C4-2B (cell line): Measurements from ENCODE around the gene ARF1.

Source experiments
- H3K27ac ChIP-seq: fragments of 450-650 bp; 2 replicates; pipeline ENCODE4 v1.5.1; 2017
- ZFX ChIP-seq: fragments of 450-650 bp; IDR thresholded peaks from 2 replicates; pipeline ENCODE4 v1.6.1; 2017
- TF ChIP-seq, protein P1 (sequence below): fragments of 450-650 bp; conservative IDR thresholded peaks from 2 replicates; pipeline ENCODE4 v1.5.1; 2017; ENCODE audit warnings: mild to moderate bottlenecking

ARF1 gene

DNA sequence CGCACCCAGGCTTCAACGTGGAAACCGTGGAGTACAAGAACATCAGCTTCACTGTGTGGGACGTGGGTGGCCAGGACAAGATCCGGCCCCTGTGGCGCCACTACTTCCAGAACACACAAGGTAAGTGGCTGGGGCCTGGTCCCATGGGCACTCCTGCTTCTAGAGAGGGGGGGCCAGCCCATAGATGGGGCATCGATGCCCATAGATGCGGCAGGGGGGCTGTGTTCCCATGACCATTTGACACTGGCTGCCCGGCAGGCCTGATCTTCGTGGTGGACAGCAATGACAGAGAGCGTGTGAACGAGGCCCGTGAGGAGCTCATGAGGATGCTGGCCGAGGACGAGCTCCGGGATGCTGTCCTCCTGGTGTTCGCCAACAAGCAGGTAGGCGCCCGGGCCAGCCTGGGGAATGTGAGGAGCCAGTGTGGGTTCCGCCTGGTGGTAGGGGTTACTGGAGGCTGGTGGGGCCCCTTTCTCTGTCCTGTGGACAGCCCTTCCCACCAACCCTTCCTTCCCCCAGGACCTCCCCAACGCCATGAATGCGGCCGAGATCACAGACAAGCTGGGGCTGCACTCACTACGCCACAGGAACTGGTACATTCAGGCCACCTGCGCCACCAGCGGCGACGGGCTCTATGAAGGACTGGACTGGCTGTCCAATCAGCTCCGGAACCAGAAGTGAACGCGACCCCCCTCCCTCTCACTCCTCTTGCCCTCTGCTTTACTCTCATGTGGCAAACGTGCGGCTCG lies 15.0 kb downstream of the ARF1 start:
- TF ChIP-seq, protein P1, sequence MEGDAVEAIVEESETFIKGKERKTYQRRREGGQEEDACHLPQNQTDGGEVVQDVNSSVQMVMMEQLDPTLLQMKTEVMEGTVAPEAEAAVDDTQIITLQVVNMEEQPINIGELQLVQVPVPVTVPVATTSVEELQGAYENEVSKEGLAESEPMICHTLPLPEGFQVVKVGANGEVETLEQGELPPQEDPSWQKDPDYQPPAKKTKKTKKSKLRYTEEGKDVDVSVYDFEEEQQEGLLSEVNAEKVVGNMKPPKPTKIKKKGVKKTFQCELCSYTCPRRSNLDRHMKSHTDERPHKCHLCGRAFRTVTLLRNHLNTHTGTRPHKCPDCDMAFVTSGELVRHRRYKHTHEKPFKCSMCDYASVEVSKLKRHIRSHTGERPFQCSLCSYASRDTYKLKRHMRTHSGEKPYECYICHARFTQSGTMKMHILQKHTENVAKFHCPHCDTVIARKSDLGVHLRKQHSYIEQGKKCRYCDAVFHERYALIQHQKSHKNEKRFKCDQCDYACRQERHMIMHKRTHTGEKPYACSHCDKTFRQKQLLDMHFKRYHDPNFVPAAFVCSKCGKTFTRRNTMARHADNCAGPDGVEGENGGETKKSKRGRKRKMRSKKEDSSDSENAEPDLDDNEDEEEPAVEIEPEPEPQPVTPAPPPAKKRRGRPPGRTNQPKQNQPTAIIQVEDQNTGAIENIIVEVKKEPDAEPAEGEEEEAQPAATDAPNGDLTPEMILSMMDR = no peak
- TF ChIP-seq ZFX = no peak
- no peak overlapping the region for H3K27ac ChIP-seq

DNA sequence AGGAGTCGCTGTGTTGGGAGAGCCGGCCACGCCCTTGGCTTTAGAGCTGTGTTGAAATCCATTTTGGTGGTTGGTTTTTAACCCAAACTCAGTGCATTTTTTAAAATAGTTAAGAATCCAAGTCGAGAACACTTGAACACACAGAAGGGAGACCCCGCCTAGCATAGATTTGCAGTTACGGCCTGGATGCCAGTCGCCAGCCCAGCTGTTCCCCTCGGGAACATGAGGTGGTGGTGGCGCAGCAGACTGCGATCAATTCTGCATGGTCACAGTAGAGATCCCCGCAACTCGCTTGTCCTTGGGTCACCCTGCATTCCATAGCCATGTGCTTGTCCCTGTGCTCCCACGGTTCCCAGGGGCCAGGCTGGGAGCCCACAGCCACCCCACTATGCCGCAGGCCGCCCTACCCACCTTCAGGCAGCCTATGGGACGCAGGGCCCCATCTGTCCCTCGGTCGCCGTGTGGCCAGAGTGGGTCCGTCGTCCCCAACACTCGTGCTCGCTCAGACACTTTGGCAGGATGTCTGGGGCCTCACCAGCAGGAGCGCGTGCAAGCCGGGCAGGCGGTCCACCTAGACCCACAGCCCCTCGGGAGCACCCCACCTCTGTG lies 15.9 kb downstream of the ARF1 start:
- H3K27ac ChIP-seq = no peak overlapping the region

DNA sequence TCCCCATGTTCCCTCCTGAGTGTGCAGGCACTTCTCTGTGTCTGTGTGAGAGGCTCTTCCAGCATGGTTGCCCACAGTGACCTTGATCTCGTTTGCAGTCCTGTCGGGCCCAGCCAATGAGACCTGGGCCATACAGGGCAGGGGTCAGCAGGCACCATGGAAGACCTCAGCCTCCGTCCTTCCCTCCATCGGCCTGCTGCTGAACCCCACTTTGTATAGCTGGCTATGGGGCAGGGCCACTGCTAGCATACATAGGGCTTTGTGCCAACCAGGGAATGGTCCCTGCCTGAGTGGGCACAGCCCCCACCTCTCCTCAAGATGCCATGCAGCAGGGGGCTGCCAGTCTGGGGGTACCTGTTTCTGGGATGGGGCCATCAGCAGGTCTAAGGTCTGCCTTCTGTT lies 16.8 kb downstream of the ARF1 start:
- TF ChIP-seq, protein P1 = no peak
- TF ChIP-seq ZFX = no peak
- H3K27ac ChIP-seq = no peak overlapping the region

More for the DNA sequence above, 15.9 kb downstream of the ARF1 start:
- no peak for TF ChIP-seq ZFX
- TF ChIP-seq, protein P1 = no peak

DNA sequence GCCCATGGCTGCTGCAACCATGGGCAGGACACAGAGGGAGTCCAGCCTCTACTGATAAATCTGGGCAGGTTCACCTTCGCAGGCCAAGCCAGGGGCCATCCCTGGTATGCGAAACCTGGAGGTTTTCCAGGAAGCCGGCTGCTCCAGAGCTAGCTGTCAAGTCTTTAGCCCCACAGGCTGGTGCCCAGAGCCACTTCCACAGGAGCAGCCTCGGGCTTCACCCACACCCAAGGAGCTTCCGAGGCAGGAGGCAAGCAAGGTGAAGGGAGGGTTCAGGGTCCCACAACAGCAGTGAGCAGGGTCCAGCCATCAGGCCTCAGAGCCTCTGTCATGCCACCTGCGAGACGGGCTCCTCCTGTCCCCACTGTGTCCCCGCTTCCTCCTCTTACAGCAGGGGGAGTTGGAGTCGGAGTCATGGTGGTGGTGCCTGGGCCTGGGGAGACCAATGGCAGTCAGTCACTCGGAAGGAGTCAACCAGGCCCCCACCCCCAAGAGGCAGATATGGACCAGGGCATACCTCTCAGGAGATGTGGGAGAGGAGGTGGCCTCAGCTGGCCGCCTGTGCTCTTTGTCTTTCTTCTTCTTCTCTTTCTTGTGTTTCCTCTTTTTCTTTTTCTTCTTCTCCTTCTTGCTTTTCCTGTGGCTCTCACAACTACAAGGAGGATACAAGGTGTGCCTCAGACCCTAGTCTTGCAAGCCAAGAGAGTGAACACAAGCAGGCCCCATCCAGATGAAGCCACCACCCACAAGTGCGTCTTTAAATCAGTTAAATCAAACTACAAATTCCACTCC lies 18.5 kb downstream of the ARF1 start:
- peak overlapping the region; percentile 91 for H3K27ac ChIP-seq
- TF ChIP-seq ZFX = no peak
- TF ChIP-seq, protein P1 = no peak

DNA sequence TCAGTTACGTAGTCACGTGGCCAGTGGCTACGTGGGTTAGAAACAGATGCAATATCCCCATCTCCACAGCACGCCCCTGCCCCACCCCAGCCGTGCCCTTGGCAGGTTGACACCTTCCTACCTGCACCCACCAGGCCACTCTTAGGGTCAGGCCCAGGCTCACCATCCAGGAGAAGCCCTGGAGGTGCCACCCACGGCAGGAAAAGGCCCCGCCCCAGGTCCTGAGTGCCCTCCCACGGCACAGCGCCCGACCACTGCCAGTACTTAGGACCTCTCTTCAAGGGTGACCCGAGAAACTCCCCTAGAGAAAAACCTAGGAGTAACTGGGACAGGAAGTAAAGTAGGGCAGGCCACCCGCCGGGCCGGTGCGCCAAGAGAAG lies 19.1 kb downstream of the ARF1 start:
- peak overlapping the region; percentile 91 for H3K27ac ChIP-seq
- TF ChIP-seq, protein P1 = no peak
- no peak for TF ChIP-seq ZFX

DNA sequence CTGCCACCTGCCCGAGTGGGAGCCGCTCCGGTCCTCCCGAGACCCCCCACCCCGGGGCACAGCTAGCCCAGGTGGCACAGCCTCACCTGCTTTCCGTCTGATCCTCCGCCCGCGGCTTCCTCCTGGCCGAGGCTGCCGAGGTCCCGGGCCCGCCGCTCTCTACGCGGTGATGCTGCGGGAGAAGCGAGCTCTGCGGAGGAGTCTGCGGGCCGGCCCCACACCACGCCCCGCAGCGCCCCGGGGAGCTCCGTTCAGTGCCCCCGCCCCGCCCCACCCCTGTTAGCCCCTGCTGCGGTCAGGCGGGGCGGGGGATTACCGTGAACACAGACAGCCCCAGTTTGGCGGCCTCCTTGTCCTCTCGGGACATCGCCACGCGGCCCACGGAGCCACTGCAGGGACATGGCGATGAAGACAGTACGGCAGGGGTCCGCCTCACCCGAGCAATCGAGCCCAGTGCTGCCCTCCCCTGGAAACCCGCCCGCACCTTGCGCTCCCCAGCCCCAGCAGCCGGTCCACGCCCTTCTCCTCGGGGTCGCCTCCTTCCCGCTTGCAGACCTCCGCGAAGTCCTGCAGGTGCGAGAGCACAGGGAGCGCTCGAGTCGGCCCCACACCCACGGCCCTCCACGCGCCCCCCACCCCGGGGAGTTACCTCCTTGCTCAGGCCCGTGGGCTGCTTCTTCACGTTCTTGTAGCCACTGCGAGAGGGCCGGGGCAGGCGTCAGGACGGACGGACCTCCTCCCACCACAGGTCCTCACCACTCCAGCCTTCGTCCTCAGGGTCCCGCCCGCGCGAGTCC lies 19.7 kb downstream of the ARF1 start:
- no peak for TF ChIP-seq ZFX
- TF ChIP-seq, protein P1 = no peak
- peak overlapping the region; percentile 91 for H3K27ac ChIP-seq
